ENCODE measurements around the gene MTUS2. TPM values are rescaled to one million over a fixed set of nuclear protein-coding genes. Genes with fewer than 3 reads are reported as not detected.

Gene MTUS2
- total RNA-seq, result 5.5 and 7.4 TPM in 2 replicates

GRCh38 chr13:28820099-28821051 is at the start of gene MTUS2:
TSS of gene MTUS2 (plus strand) at chr13:28820339.

Small RNAs within 50 kb of the gene (small RNA-seq; reads per million reads assigned to genes)
- gene AL359741.1, result not detected

Other genes starting within 250 kb of the MTUS2 start
- gene POMP, start 161.2 kb upstream of the MTUS2 start, total RNA-seq, result 44.5 and 46.0 TPM in 2 replicates
- 6.6 and 8.4 TPM in 2 replicates for gene SLC46A3, start 101.4 kb upstream of the MTUS2 start, total RNA-seq